ENCODE results near the gene CCDC185. TPM values are rescaled to one million over a fixed set of nuclear protein-coding genes. Genes with fewer than 3 reads are reported as not detected.

Gene CCDC185
- total RNA-seq, 1 donor from 2014 or later: not detected

- Mint-ChIP-seq H3K9me3 (ENCODE audit: unreplicated experiment) (peaks cover 28% of the 10 kb centered on the region), H3K27me3 (ENCODE audit: unreplicated experiment) (no peaks in the 10 kb centered on the region), H3K27ac (ENCODE audit: unreplicated experiment) (no peak overlapping the region), H3K4me1 (ENCODE audit: unreplicated experiment) (no peaks in the 10 kb centered on the region), H3K36me3 (ENCODE audit: unreplicated experiment) (no peaks in the 10 kb centered on the region), H3K4me3 (ENCODE audit: unreplicated experiment) (no peak overlapping the region)
- no peak for TF ChIP-seq CTCF (IDR thresholded peaks at IDR 0.05)
- no peak for DNase-seq (ENCODE audit: extremely low spot score, unreplicated experiment)
Measured at GRCh38 chr1:223443397-223443796, 50.2 kb downstream of the CCDC185 start.

GRCh38 chr1:223444411-223444810 is 51.2 kb downstream of the CCDC185 start:
- no peaks in the 10 kb centered on the region for H3K36me3 Mint-ChIP-seq (ENCODE audit: unreplicated experiment)
- peaks cover 28% of the 10 kb centered on the region for H3K9me3 Mint-ChIP-seq (ENCODE audit: unreplicated experiment)
- H3K27me3 Mint-ChIP-seq (ENCODE audit: unreplicated experiment): no peaks in the 10 kb centered on the region
- no peak overlapping the region for H3K4me3 Mint-ChIP-seq (ENCODE audit: unreplicated experiment)
- H3K27ac Mint-ChIP-seq (ENCODE audit: unreplicated experiment): no peak overlapping the region
- no peaks in the 10 kb centered on the region for H3K4me1 Mint-ChIP-seq (ENCODE audit: unreplicated experiment)
- DNase-seq (ENCODE audit: extremely low spot score, unreplicated experiment): no peak
- TF ChIP-seq CTCF (IDR thresholded peaks at IDR 0.05): no peak

Other genes starting within 250 kb of the CCDC185 start
- gene SUSD4, start 29.2 kb upstream of the CCDC185 start, total RNA-seq: not detected in 2 replicates

Data from osteocyte (in vitro differentiated cells).